ENCODE measurements around the gene IL1R1.

GRCh38 chr2:102177814-102178478 lies 35.4 kb downstream of the IL1R1 start:
- TF ChIP-seq, protein P1, sequence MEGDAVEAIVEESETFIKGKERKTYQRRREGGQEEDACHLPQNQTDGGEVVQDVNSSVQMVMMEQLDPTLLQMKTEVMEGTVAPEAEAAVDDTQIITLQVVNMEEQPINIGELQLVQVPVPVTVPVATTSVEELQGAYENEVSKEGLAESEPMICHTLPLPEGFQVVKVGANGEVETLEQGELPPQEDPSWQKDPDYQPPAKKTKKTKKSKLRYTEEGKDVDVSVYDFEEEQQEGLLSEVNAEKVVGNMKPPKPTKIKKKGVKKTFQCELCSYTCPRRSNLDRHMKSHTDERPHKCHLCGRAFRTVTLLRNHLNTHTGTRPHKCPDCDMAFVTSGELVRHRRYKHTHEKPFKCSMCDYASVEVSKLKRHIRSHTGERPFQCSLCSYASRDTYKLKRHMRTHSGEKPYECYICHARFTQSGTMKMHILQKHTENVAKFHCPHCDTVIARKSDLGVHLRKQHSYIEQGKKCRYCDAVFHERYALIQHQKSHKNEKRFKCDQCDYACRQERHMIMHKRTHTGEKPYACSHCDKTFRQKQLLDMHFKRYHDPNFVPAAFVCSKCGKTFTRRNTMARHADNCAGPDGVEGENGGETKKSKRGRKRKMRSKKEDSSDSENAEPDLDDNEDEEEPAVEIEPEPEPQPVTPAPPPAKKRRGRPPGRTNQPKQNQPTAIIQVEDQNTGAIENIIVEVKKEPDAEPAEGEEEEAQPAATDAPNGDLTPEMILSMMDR (IDR thresholded peaks at IDR 0.05 in 2 of 3, conservative IDR thresholded peaks at IDR 0.05 in 1 of 3; ENCODE audit: control insufficient read depth in 2 of 3, extremely low read depth in 1 of 3, insufficient read depth in 1 of 3, low read depth in 3 of 3, low read length in 3 of 3) = no peak
- no peak for TF ChIP-seq MYC (IDR thresholded peaks at IDR 0.05; ENCODE audit: insufficient read depth, insufficient read length, insufficient replicate concordance, low read length, severe bottlenecking)
- TF ChIP-seq JUNB (IDR thresholded peaks at IDR 0.05) = no peak
- TF ChIP-seq SP1 (IDR thresholded peaks at IDR 0.05; ENCODE audit: low read depth, low read length) = no peak
- TF ChIP-seq EZH2 (IDR thresholded peaks at IDR 0.05; ENCODE audit: borderline replicate concordance, control insufficient read depth, low read depth, low read length) = no peak
- no peak for TF ChIP-seq PAX8 (IDR thresholded peaks at IDR 0.05)
- TF ChIP-seq BHLHE40 (IDR thresholded peaks at IDR 0.05; ENCODE audit: borderline replicate concordance in 1 of 2, low read depth in 2 of 2, low read length in 1 of 2) = no peak
- no peak for TF ChIP-seq YY1 (IDR thresholded peaks at IDR 0.05; ENCODE audit: low read depth, low read length)
